Calu3 (cell line): Measurements from ENCODE around the gene MAP4K3. TPM values are rescaled to one million over a fixed set of nuclear protein-coding genes. Genes with fewer than 3 reads are reported as not detected.

Source experiments
- BruUV-seq: library from RNA; stranded (reverse); fragments of 400-500 nt; replicated peaks from 2 replicates; lab custom pipeline; 2021; lab: Mats Ljungman, UMichigan
- CTCF ChIA-PET: fragments of 300-600 bp; sonication (Branson Sonifier 250); formaldehyde crosslinking; loops from one replicate; lab custom pipeline; 2022; ENCODE audit warnings: antibody characterized with exemption; lab: Charles Lee
- DNase-seq: peaks from one replicate; pipeline ENCODE4 v3.0.0; 2022
- H3K27ac Mint-ChIP-seq: one replicate; pipeline ENCODE4 v1.8.0; 2022; ENCODE audit warnings: mixed read lengths; ENCODE audit not compliant: unreplicated experiment
- H3K27me3 Mint-ChIP-seq: one replicate; pipeline ENCODE4 v1.8.0; 2022; ENCODE audit warnings: mixed read lengths; ENCODE audit not compliant: unreplicated experiment
- H3K36me3 Mint-ChIP-seq: one replicate; pipeline ENCODE4 v1.8.0; 2022; ENCODE audit warnings: mild to moderate bottlenecking, moderate library complexity, mixed read lengths; ENCODE audit not compliant: insufficient read depth, unreplicated experiment
- H3K4me1 Mint-ChIP-seq: one replicate; pipeline ENCODE4 v1.8.0; 2022; ENCODE audit warnings: mild to moderate bottlenecking, low read depth, mixed read lengths; ENCODE audit not compliant: unreplicated experiment
- H3K4me3 Mint-ChIP-seq: one replicate; pipeline ENCODE4 v1.8.0; 2022; ENCODE audit warnings: mild to moderate bottlenecking, low read depth, moderate library complexity, mixed read lengths; ENCODE audit not compliant: unreplicated experiment
- H3K9me3 Mint-ChIP-seq: one replicate; pipeline ENCODE4 v1.8.0; 2022; ENCODE audit warnings: low read depth, mixed read lengths; ENCODE audit not compliant: unreplicated experiment
- CTCF ChIP-seq: fragments of 200-600 bp; IDR thresholded peaks from one replicate; pipeline ENCODE4 v1.8.0; 2022; ENCODE audit warnings: antibody characterized with exemption; ENCODE audit not compliant: unreplicated experiment
- intact Hi-C: fragments of 100-400 bp; cut with micrococcal nuclease; formaldehyde crosslinking; loops from one replicate; pipeline ENCODE4 v1.10.0; 2022; ENCODE audit not compliant: unreplicated experiment
- total RNA-seq: library from RNA; stranded (reverse); gene quantifications from 2 replicates; pipeline ENCODE4 v1.2.3, GENCODE V29; 2022

MAP4K3 gene
- total RNA-seq, 1 experiment from 2014 or later: 30.7 TPM

DNA sequence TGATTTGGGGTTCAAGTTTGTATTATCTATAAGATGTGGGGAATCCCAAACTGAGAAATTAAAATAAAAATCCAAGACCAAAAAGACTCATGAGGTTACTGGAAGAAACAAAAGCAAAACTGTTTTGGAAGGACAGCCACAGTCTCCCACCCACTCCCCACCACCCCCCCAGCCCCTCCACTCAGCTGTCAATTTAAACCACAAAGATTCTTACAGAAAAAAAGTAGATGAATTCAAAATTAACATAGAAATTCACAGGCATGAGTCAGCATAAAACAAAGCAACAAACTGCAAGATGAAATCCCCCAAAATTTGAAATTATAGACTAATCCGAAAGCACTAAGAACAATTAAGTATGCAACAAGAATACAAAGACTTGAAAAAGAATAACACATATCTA lies 12.1 kb downstream of the MAP4K3 start:
- CTCF ChIA-PET: no interaction called here
- intact Hi-C loops: no loop called here
- Mint-ChIP-seq H3K36me3 (no peaks in the 10 kb centered on the region), H3K4me1 (peaks cover 37% of the 10 kb centered on the region), H3K27ac (no peak overlapping the region), H3K9me3 (no peaks in the 10 kb centered on the region), H3K4me3 (no peak overlapping the region), H3K27me3 (no peaks in the 10 kb centered on the region)
- no TSS peak for BruUV-seq
- no peak for TF ChIP-seq CTCF
- DNase-seq: no peak

DNA sequence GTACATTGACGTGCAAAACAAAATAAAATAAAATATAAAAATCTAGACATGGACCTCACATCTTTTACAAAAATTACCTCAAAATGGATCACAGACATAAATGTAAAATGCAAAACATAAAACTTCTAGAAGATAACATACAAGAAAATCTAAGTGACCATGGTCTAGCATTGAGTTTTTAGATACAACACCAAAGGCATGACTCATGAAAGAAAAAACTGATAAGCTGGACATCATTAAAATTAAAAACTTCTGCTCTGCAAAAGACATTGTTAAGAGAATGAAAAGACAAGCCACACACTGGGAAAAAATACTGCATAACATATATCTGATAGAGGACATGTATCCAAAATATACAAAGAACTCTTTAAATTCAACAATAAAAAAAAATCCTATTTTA lies 14.4 kb downstream of the MAP4K3 start:
- BruUV-seq: no TSS peak
- Mint-ChIP-seq H3K27me3 (no peaks in the 10 kb centered on the region), H3K36me3 (no peaks in the 10 kb centered on the region), H3K4me3 (no peak overlapping the region), H3K9me3 (no peaks in the 10 kb centered on the region), H3K27ac (no peak overlapping the region), H3K4me1 (peaks cover 34% of the 10 kb centered on the region)
- intact Hi-C loops: no loop called here
- no peak for DNase-seq
- no peak for TF ChIP-seq CTCF
- CTCF ChIA-PET: no interaction called here

DNA sequence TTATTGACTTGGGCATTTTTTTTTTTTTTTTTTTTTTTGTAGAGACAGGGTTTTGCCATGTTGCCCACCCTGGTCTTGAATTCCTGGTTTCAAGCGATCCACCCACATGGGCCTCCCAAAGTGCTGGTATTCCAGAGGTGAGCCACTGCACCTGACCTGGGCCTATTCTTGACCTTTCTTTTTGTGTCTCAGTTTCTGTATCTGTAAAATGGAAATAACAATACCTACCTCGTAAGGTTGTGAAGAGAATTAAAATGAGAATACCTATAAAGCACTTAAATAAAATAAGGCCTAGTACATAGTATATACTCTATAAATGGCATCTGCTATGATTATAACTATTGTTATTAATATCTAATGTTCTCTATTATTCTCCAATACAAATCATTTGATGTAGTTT lies 15.7 kb downstream of the MAP4K3 start:
- no peaks in the 10 kb centered on the region for H3K9me3 Mint-ChIP-seq
- H3K27ac Mint-ChIP-seq: no peak overlapping the region
- no peaks in the 10 kb centered on the region for H3K27me3 Mint-ChIP-seq
- no peaks in the 10 kb centered on the region for H3K36me3 Mint-ChIP-seq
- intact Hi-C loops: no loop called here
- no peak overlapping the region for H3K4me3 Mint-ChIP-seq
- no peak for DNase-seq
- H3K4me1 Mint-ChIP-seq: peaks cover 28% of the 10 kb centered on the region
- BruUV-seq: no TSS peak
- no peak for TF ChIP-seq CTCF
- CTCF ChIA-PET: interaction anchor here (0.6 kb wide), 1 partner anchor 491 kb away, joined by 4 read pairs; no protein-coding TSS in a partner anchor

DNA sequence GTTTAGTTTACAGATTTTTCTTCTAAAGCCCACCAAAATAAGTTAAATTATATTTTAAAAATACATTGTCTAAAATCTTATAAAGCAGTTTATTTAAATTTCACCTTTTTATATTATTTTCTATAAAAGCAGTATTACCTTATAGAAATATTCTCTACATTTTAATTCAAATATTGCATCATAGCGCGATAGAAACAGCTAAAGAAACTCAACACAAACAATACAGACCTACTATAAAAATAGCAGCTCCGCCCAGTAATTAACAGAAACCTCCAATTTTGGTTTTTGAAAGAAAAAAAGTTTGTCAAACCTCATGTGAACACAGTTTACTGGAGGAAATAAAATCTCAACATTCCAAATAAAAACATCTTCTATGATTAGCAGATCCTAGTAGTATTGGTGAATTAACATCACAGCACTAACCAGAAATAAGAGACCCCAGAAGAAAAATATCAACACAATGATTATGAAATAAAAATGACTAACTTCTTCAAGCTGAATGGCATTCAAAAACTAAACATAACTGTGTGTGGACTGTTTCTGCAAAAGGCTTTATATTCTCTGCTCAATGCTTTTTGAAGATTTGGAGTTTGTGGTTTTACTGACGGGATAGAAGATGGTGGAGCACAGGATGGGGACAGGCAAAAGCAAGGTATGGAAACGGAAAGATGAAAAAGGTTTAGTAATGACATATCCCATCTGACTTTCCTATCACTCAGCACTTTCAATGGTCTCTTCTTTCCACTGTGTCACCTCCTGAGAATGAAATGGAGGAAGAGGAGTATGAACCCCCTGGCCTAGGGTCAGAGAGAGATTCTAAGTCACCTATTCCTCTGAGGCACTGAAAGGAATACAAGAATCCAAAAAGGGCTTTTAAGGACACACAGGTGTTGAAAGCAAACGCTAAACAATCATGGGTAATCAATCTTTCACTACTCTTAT lies 17.5 kb downstream of the MAP4K3 start:
- DNase-seq: no peak
- Mint-ChIP-seq H3K27ac (no peak overlapping the region), H3K27me3 (no peaks in the 10 kb centered on the region), H3K4me3 (no peak overlapping the region), H3K4me1 (peaks cover 27% of the 10 kb centered on the region), H3K9me3 (no peaks in the 10 kb centered on the region), H3K36me3 (no peaks in the 10 kb centered on the region)
- BruUV-seq: no TSS peak
- TF ChIP-seq CTCF: no peak
- CTCF ChIA-PET: no interaction called here
- intact Hi-C loops: no loop called here
